ENCODE measurements around the gene MYF6.

MYF6 gene

GRCh38 chr12:80708259-80708974 is 983 bp downstream of the MYF6 start:
- H3K36me3 ChIP-seq (ENCODE audit: insufficient read depth, low read depth, low read length), result no peaks in the 10 kb centered on the region
- no peaks in the 10 kb centered on the region for H3K9me3 ChIP-seq (ENCODE audit: insufficient read depth, low read depth, low read length)
- H3K4me3 ChIP-seq (ENCODE audit: low read length), result peak overlapping the region; percentile 52; the same call in 1 of the 2 replicates
- peaks cover 16% of the 10 kb centered on the region; the same call in 1 of the 2 replicates for H3K4me1 ChIP-seq (ENCODE audit: insufficient read depth, low read length)
- H3K27me3 ChIP-seq (ENCODE audit: insufficient read depth, low read length), result peaks cover 59% of the 10 kb centered on the region
- no peak overlapping the region for H3K27ac ChIP-seq (ENCODE audit: low read length)
- H3K9ac ChIP-seq (ENCODE audit: low read depth, low read length), result no peak overlapping the region

GRCh38 chr12:80708975-80709328 is 1.5 kb downstream of the MYF6 start:
- H3K9ac ChIP-seq (ENCODE audit: low read depth, low read length), result no peak overlapping the region
- H3K9me3 ChIP-seq (ENCODE audit: insufficient read depth, low read depth, low read length), result no peaks in the 10 kb centered on the region
- peaks cover 15% of the 10 kb centered on the region; the same call in 1 of the 2 replicates for H3K4me1 ChIP-seq (ENCODE audit: insufficient read depth, low read length)
- peak overlapping the region; percentile 52; the same call in 1 of the 2 replicates for H3K4me3 ChIP-seq (ENCODE audit: low read length)
- H3K27me3 ChIP-seq (ENCODE audit: insufficient read depth, low read length), result peaks cover 59% of the 10 kb centered on the region
- H3K36me3 ChIP-seq (ENCODE audit: insufficient read depth, low read depth, low read length), result no peaks in the 10 kb centered on the region
- H3K27ac ChIP-seq (ENCODE audit: low read length), result no peak overlapping the region

GRCh38 chr12:80709811-80710726 is 2.6 kb downstream of the MYF6 start:
- H3K36me3 ChIP-seq (ENCODE audit: insufficient read depth, low read depth, low read length), result no peaks in the 10 kb centered on the region
- no peak overlapping the region for H3K9ac ChIP-seq (ENCODE audit: low read depth, low read length)
- peaks cover 24% of the 10 kb centered on the region; the same call in 1 of the 2 replicates for H3K4me1 ChIP-seq (ENCODE audit: insufficient read depth, low read length)
- peaks cover 59% of the 10 kb centered on the region for H3K27me3 ChIP-seq (ENCODE audit: insufficient read depth, low read length)
- no peak overlapping the region for H3K27ac ChIP-seq (ENCODE audit: low read length)
- H3K4me3 ChIP-seq (ENCODE audit: low read length), result peak overlapping the region; percentile 21; the same call in 1 of the 2 replicates
- H3K9me3 ChIP-seq (ENCODE audit: insufficient read depth, low read depth, low read length), result no peaks in the 10 kb centered on the region

- no peaks in the 10 kb centered on the region for H3K36me3 ChIP-seq (ENCODE audit: insufficient read depth, low read depth, low read length)
- H3K27ac ChIP-seq (ENCODE audit: low read length), result no peak overlapping the region
- H3K9ac ChIP-seq (ENCODE audit: low read depth, low read length), result no peak overlapping the region
- H3K4me1 ChIP-seq (ENCODE audit: insufficient read depth, low read length), result peaks cover 31% of the 10 kb centered on the region
- no peak overlapping the region for H3K4me3 ChIP-seq (ENCODE audit: low read length)
- H3K27me3 ChIP-seq (ENCODE audit: insufficient read depth, low read length), result peaks cover 57% of the 10 kb centered on the region
- H3K9me3 ChIP-seq (ENCODE audit: insufficient read depth, low read depth, low read length), result no peaks in the 10 kb centered on the region
Measured at GRCh38 chr12:80710727-80711449, 3.5 kb downstream of the MYF6 start.

GRCh38 chr12:80711866-80712265 is 4.4 kb downstream of the MYF6 start:
- Histone ChIP-seq H3K9ac (ENCODE audit: low read depth, low read length) (no peak overlapping the region), H3K9me3 (ENCODE audit: insufficient read depth, low read depth, low read length) (no peaks in the 10 kb centered on the region), H3K4me3 (ENCODE audit: low read length) (no peak overlapping the region), H3K27ac (ENCODE audit: low read length) (no peak overlapping the region), H3K4me1 (ENCODE audit: insufficient read depth, low read length) (peaks cover 35% of the 10 kb centered on the region), H3K27me3 (ENCODE audit: insufficient read depth, low read length) (peaks cover 54% of the 10 kb centered on the region; the same call in 1 of the 2 replicates), H3K36me3 (ENCODE audit: insufficient read depth, low read depth, low read length) (no peaks in the 10 kb centered on the region)

- no peaks in the 10 kb centered on the region for H3K9me3 ChIP-seq (ENCODE audit: insufficient read depth, low read depth, low read length)
- H3K27ac ChIP-seq (ENCODE audit: low read length), result no peak overlapping the region
- H3K9ac ChIP-seq (ENCODE audit: low read depth, low read length), result no peak overlapping the region
- no peaks in the 10 kb centered on the region for H3K36me3 ChIP-seq (ENCODE audit: insufficient read depth, low read depth, low read length)
- H3K4me3 ChIP-seq (ENCODE audit: low read length), result 0 out of 2 replicates have a peak overlapping the region, but pooled peaks have one; percentile 16
- peaks cover 35% of the 10 kb centered on the region for H3K4me1 ChIP-seq (ENCODE audit: insufficient read depth, low read length)
- H3K27me3 ChIP-seq (ENCODE audit: insufficient read depth, low read length), result peaks cover 44% of the 10 kb centered on the region; the same call in 1 of the 2 replicates
Measured at GRCh38 chr12:80712866-80713265, 5.4 kb downstream of the MYF6 start.

- Histone ChIP-seq H3K9me3 (ENCODE audit: insufficient read depth, low read depth, low read length) (no peaks in the 10 kb centered on the region), H3K9ac (ENCODE audit: low read depth, low read length) (peak overlapping the region; percentile 65; the same call in 1 of the 2 replicates), H3K4me3 (ENCODE audit: low read length) (peak overlapping the region; percentile 62), H3K4me1 (ENCODE audit: insufficient read depth, low read length) (peaks cover 35% of the 10 kb centered on the region), H3K27ac (ENCODE audit: low read length) (peak overlapping the region; percentile 40), H3K27me3 (ENCODE audit: insufficient read depth, low read length) (peaks cover 39% of the 10 kb centered on the region; the same call in 1 of the 2 replicates), H3K36me3 (ENCODE audit: insufficient read depth, low read depth, low read length) (no peaks in the 10 kb centered on the region)
Measured at GRCh38 chr12:80713419-80713818, 6.0 kb downstream of the MYF6 start.

GRCh38 chr12:80714055-80714454 is 6.6 kb downstream of the MYF6 start:
- peak overlapping the region; percentile 28 for H3K27ac ChIP-seq (ENCODE audit: low read length)
- H3K9me3 ChIP-seq (ENCODE audit: insufficient read depth, low read depth, low read length), result no peaks in the 10 kb centered on the region
- peaks cover 33% of the 10 kb centered on the region for H3K4me1 ChIP-seq (ENCODE audit: insufficient read depth, low read length)
- peak overlapping the region; percentile 65; the same call in 1 of the 2 replicates for H3K9ac ChIP-seq (ENCODE audit: low read depth, low read length)
- H3K36me3 ChIP-seq (ENCODE audit: insufficient read depth, low read depth, low read length), result no peaks in the 10 kb centered on the region
- peaks cover 33% of the 10 kb centered on the region; the same call in 1 of the 2 replicates for H3K27me3 ChIP-seq (ENCODE audit: insufficient read depth, low read length)
- peak overlapping the region; percentile 62 for H3K4me3 ChIP-seq (ENCODE audit: low read length)

- Histone ChIP-seq H3K4me3 (ENCODE audit: low read length) (peak overlapping the region; percentile 62), H3K27ac (ENCODE audit: low read length) (no peak overlapping the region), H3K4me1 (ENCODE audit: insufficient read depth, low read length) (peaks cover 33% of the 10 kb centered on the region), H3K27me3 (ENCODE audit: insufficient read depth, low read length) (peaks cover 25% of the 10 kb centered on the region; the same call in 1 of the 2 replicates), H3K36me3 (ENCODE audit: insufficient read depth, low read depth, low read length) (no peaks in the 10 kb centered on the region), H3K9ac (ENCODE audit: low read depth, low read length) (peak overlapping the region; percentile 65; the same call in 1 of the 2 replicates), H3K9me3 (ENCODE audit: insufficient read depth, low read depth, low read length) (no peaks in the 10 kb centered on the region)
Measured at GRCh38 chr12:80714846-80715245, 7.4 kb downstream of the MYF6 start.

GRCh38 chr12:80715713-80716249 is 8.3 kb downstream of the MYF6 start:
- Histone ChIP-seq H3K36me3 (ENCODE audit: insufficient read depth, low read depth, low read length) (no peaks in the 10 kb centered on the region), H3K9ac (ENCODE audit: low read depth, low read length) (no peak overlapping the region), H3K4me1 (ENCODE audit: insufficient read depth, low read length) (peaks cover 30% of the 10 kb centered on the region), H3K27me3 (ENCODE audit: insufficient read depth, low read length) (peaks cover 20% of the 10 kb centered on the region; the same call in 1 of the 2 replicates), H3K27ac (ENCODE audit: low read length) (no peak overlapping the region), H3K4me3 (ENCODE audit: low read length) (peak overlapping the region; percentile 1; the same call in 1 of the 2 replicates), H3K9me3 (ENCODE audit: insufficient read depth, low read depth, low read length) (no peaks in the 10 kb centered on the region)

Data from iPS-20b (cell line).